GM19023 (cell line): ENCODE data around the gene BRDT.

Source experiments
- ATAC-seq: cut with Tn5 transposase; IDR thresholded peaks from one replicate; pipeline ENCODE4 v1.9.1; 2021; ENCODE audit warnings: mild to moderate bottlenecking, moderate library complexity; ENCODE audit not compliant: unreplicated experiment

The BRDT gene

DNA sequence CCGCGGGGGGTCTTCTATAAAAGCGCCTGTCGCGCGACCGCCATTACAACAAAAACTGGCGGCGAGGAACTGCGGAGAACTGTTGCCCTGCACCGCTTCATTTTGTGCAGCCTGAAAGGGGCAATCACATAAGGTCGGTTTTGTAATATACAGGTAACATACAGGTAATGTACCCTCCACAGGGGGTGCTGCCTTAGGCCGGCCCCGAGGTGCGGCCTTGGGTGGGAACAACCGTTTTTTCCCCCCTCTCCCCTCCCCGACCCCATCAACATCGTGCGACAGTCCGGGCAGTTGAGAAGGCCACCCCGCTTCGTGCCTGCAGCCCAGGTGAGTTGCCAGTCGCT is at the start of gene BRDT:
Gene BRDT (plus strand): TSS at position 46 of the 344 bp plus-strand sequence. CDS start 13,354 bp downstream, outside the sequence.
- ATAC-seq, result no peak

DNA sequence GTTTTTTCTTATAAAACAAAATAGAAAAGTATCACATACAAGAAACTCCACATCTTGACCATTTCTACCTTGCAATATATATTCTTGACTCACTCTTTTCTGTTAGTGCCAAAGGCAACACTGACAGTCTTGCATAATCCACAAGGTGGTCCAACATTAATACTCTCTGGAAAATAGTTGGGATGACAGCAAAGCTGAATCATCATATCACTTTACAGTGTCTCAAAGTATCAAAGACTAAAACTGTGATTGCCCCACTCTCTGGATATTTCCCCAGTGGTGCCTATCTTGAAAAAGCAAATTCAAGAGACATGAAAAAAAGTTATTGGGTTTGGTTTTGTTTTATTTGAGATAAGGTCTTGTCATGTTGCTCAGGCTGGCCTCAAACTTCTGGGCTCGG is 48.6 kb upstream of the BRDT start:
- no peak for ATAC-seq

DNA sequence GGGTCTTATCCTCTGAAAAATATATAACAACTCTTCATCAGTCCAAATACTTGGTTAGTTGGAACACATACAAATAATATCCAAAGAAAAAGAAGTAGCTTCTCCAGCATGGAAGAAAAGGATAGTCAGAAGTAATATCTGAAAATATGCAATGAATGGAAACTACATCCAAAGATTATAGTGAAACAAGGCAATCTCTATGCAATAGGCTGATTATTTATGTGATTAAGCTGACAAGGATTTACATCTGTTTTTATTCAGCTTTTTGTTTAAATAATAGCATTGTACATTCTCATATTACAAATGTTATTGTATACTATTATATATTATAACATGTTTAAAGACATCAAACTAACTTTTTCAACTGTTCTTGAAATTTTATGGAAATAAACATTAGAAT is 48.0 kb upstream of the BRDT start:
- ATAC-seq, result no peak

GRCh38 chr1:91912266-91912665 is 36.9 kb upstream of the BRDT start:
- no peak for ATAC-seq

- ATAC-seq, result no peak
Observed at GRCh38 chr1:91913018-91913417, 36.2 kb upstream of the BRDT start.

- ATAC-seq, result no peak
Observed at GRCh38 chr1:91916046-91916445, 33.2 kb upstream of the BRDT start.

DNA sequence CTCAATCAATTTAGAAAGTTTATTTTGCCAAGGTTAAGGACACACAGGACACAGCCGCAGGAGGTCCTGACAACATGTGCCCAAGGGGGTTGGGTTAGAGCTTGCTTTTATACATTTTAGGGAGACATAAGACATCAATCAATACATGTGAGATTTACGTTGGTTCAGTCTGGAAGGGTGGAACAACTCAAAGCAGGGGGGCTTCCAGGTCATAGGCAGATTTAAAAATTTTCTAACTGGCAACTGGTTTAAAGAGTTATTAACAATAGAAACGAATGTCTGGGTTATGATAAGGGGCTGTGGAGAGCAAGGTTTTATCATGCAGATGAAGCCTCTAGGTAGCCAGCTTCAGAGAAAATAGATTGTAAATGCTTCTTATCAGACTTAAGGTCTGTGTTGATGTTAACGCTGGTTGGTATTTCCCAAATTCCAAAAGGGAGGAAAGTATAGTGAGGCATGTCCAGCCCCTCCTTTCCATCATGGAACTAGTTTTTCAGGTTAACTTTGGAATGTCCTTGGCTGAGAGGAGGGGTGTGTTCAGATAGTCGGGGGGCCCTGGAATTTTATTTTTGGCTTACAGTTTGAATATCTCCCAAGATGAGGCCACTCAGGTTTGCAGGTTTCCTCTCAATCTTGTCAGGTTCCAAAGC is 32.3 kb upstream of the BRDT start:
- ATAC-seq, result no peak

DNA sequence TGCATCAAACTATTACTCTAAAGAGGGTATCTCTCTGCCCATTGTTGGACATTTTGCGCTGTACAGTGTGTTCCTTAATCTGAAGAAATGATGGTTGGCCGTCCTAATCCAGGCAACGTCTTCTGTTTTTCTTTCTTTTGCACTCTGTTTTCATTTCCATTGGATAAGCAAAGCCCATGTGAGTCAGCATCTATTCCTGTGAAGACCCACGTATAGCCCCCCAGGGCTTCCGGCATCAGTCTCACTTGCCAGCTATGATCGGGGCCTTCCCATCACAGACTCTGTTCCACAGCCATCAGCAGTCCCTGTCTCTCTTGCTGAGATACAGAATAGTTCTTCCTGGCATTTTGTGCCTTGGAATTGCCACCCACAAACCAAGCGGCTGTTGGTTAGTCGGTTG is 29.2 kb upstream of the BRDT start:
- ATAC-seq, result no peak

DNA sequence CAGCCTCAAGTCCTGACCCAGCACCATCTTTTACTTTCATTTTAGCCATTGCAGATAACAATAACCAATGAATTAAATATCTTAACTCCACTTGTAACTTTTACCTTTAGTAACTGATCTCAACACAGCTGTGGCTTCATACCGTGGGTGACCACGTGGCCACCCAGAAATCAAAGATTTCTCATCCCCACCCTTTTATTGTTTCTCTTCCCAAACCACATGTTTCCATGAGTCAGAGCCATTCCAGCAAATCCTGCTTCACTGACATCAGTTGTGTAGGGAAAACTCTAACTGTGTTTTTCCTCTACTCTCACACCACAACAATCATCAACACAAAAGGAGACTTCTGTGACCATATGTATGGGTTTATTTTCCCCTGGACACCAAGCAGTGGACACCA is 25.1 kb upstream of the BRDT start:
- ATAC-seq, result no peak

- ATAC-seq, result no peak
Observed at GRCh38 chr1:91925644-91926435, 23.4 kb upstream of the BRDT start.

- ATAC-seq, result no peak
Observed at GRCh38 chr1:91928026-91928425, 21.2 kb upstream of the BRDT start.

DNA sequence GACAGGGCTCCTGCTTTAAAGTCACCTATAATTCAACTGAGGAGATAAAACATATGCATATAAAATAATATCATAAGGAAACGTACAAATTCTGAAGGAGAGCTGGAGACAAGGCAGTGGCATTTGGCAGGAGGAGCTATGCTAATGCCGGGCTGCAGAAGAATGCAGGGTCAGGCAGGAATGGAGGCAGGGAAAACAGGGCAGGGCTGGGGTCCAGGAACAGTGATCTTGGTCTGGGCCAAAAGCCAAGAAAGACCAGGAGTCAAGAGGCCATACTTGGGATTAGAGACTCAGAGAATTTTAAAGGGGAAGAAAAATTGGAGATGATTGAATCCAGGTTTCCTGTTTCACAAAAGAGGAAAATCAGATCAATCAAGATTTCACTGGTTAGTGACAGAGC is 20.0 kb upstream of the BRDT start:
- ATAC-seq, result no peak

GRCh38 chr1:91937613-91938012 is 11.6 kb upstream of the BRDT start:
- ATAC-seq, result no peak

- no peak for ATAC-seq
Observed at GRCh38 chr1:91940496-91940895, 8.7 kb upstream of the BRDT start.

DNA sequence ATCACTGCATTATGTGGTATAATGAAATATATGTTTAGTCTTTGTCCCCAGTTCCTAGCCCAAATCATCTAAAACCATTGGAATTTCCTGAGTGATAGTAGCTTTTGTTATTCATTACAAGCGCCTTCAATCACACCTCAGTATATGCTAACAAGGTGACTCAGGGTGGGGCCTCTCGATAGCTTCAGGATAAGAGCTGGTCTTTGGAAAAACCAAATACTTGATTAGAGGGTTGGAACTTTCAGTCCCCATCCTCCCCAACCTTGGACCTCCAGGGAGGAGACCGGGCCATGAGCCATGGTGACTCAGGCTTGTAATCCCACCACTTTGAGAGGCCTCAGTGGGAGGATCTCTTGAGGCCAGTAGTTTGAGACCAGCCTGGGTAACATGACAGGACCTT is 5.1 kb upstream of the BRDT start:
- no peak for ATAC-seq

DNA sequence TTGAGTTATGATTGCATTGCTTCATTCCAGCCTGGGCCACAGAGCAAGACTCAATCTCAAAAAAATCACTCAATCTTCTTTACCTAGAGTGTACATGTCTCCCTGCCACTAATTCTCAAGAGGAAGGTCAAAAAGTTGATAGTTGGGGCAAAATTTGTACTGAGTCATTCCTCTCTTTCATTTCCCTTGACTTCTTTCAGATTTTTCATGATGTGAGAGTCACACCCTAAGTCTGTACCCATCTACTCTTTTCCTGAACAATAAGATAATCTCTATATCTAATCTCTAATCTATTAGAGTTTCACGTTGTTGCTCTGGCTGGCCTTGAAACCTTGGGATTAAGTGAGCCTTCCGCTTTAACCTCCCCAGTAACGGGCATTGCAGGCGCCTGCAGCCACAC is 1.1 kb upstream of the BRDT start:
- ATAC-seq, result no peak

DNA sequence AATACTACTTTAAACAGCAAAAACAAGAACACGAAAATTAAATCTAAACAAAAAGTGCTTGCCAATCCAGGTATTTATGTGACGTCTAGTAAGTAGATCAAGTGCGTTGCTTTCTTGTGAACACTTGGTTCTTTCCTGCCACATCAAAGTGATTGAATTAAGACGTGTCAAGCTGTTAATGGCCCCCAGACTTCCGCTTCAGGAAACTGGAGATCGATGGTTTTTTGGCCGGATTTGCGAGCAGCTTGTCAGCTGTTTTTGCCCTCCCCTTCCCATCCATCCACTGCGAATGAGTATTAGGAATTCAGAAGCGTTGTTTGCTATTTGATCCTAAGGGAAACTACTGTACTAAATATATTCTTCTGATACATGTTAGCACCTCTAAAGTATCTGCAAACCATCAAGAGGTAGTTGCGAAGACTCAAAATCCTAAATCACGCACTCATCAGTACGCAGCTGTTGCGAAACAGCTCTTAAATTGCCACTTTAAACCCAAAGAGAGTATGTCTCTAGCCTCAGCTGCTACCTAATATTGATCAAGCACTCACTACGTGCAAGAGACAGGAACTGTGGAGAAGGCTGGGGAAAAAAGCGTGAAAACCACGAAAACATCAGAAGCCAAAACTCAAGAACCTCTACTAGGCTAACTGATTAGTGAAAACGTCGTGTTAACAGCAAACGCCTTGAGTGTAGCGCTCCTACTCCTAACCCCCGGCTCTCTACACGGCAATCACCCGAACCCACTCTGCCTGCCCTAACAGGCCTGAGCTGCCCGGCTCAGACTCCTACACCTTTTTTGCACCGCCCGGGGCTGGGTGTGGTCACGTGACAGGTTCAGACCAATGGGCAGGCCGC is 473 bp upstream of the BRDT start:
- no peak for ATAC-seq

DNA sequence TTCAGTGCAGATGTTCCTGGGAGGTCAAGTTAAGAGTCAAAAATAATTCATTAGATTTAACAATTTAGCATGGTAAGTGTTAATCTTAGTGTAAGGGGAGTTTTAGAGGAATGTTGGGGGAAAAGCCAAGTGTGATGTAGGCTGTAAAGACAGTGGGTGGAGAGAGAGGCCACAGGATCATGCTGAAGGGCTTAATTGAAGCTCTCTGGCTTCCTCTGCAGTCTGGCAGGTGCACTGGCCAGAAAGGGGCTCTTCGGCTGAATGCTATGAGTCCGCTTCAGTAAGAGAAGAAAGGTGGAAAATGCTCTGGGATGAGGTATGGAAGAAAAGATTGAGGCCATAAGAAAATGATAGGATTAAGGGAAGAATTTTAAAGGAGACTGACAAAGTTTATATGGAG is 3.0 kb downstream of the BRDT start:
- ATAC-seq, result no peak

DNA sequence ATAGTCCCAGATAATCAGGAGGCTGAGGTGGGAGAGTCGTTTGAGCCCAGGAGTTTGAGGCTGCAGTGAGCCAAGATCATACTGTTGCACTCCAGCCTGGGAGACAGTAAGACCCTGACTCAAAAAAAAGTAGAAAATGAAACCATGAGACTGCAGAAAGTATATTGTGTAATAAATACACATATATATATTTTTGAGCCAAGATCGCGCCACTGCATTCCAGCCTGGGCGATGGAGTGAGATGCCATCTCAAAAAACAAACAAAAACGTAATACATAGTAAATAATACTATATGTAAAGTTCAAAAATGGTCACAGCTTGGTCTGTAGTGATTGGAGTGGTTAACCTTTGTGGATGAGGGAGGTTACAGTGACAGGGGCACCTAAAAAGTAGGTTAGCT is 9.7 kb downstream of the BRDT start:
- no peak for ATAC-seq

DNA sequence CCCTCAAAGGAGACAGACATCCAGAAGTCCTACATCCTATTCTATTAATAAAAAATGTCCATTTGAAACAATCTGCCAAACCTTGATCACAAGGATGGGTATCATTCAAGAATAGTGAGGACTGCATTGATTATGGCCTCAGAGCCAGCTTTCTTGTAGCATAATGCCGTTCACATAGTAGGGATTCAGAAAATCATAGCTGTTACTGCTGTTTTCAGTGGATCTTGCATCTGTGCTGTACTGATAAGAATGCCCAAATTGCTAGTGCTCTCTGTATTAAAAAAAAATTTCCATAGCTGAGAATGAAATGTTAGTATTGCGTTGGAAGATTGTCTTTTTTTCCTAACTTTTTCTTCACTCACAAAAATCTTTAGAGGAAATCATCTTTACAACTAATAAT is 19.1 kb downstream of the BRDT start:
- ATAC-seq, result no peak

- ATAC-seq, result no peak
Observed at GRCh38 chr1:91979383-91979782, 30.2 kb downstream of the BRDT start.

- ATAC-seq, result no peak
Observed at GRCh38 chr1:91980663-91981062, 31.5 kb downstream of the BRDT start.
